GM12872 (cell line): Measurements from ENCODE around the gene MAP4.

Experiments
- TF ChIP-seq, protein P1 (sequence below): IDR thresholded peaks from 3 replicates; pipeline ENCODE4 v1.5.1; 2011; ENCODE audit warnings: low read depth, mild to moderate bottlenecking, low read length, moderate library complexity; ENCODE audit not compliant: insufficient read depth

MAP4 gene

DNA sequence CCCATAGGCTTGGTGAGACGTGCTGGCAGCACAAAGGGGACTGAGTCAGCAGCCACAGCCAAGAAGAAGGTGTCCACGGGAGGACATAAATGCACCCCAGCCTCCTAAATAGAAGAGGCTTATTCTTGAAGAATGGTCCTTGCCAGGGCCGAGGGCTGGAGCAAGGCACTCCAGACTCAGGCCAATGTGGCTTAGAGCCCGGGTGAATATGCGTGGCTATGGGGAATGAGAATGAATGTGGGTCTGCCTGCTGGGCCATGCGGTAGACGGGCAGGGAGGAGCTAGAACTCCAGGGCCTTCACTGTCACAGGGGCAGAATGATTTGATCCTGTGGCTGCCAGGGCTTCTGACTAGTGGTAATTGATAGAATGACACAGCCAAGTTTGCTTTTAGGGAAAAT lies 179.2 kb downstream of the MAP4 start:
- TF ChIP-seq, protein P1, sequence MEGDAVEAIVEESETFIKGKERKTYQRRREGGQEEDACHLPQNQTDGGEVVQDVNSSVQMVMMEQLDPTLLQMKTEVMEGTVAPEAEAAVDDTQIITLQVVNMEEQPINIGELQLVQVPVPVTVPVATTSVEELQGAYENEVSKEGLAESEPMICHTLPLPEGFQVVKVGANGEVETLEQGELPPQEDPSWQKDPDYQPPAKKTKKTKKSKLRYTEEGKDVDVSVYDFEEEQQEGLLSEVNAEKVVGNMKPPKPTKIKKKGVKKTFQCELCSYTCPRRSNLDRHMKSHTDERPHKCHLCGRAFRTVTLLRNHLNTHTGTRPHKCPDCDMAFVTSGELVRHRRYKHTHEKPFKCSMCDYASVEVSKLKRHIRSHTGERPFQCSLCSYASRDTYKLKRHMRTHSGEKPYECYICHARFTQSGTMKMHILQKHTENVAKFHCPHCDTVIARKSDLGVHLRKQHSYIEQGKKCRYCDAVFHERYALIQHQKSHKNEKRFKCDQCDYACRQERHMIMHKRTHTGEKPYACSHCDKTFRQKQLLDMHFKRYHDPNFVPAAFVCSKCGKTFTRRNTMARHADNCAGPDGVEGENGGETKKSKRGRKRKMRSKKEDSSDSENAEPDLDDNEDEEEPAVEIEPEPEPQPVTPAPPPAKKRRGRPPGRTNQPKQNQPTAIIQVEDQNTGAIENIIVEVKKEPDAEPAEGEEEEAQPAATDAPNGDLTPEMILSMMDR = no peak

DNA sequence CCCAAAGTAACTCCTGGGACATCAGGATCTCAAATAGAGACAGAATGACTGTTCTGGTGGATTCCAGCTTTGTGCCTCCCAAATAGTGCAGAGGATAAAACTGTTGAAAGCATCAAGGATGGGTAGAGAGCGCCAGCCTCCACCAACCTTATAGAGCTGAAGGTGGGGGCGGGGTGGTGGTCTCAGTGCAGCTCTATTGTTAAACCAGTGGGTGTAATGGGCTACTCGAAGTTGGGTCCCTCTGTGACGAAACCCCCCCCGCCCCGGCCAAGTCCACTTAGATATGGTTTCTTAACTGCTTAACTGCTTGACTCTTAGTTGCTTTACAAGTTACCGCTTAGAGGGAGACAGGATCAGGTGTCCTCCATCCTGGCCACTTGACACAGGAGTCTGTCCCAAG lies 190.6 kb downstream of the MAP4 start:
- TF ChIP-seq, protein P1 = no peak

DNA sequence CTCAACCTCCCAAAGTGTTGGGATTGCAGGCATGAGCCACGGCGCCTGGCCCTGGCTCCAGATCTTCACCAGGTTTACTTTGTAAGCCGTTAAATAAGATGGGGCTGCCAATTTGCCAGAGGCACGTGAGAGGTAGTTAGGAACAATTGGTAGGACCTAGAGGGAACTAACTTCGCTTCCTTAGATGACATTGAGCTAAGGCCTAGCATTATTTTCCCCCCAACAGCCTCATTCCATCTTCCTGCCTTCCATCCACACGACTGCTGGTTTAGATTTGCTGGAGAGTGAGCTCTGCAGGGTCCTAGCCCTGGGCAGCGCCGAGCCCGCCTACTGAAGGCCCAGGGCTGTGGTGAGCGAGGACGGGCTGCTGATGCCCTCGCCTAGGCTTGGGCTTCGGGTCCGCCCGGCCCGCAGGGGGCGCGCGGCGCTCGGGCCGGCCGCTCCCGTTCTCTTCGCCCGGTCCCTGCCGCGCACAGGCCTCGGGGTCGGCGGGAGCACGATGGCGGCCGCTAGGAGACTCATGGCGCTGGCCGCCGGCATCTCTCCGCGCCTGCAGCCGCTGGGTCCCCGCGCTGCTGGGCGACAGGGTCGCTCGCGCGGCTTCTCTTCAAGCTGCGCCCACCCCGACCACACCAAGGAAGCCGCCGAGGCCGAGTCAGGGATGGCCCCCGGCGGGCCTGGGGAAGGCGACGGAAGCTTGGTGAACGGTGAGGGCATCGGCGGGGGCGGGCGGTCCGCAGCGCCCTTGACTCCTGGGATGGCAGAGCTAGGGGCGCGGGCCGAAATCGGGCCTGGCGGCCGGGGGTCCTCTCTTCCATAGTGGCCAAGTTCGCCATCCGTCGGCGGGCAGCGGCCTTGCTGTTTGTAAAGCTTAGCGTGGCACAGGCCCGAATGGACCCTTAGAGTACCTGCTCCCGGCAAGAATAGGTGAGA lies 191.4 kb downstream of the MAP4 start:
- TF ChIP-seq, protein P1 = peak; percentile 77

DNA sequence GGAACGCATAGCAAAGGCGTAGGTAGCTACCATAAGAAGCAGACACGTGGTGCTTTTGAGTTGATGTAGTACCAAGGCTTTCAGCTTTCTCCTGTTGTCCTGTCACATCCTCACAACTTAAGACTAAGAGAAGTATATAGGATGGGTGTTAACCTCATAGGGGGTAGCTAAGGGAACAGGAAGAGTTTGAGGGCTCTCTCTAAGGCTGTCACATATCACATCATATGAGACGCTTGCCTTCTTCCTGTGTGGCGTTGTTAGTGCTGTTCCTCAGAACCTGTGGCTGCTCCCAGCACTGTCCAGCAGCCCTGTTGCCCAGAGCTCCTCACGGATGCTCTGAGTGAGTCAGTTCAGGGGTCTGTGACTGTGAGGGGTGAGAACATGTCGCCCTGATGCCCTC lies 198.6 kb downstream of the MAP4 start:
- TF ChIP-seq, protein P1 = no peak

DNA sequence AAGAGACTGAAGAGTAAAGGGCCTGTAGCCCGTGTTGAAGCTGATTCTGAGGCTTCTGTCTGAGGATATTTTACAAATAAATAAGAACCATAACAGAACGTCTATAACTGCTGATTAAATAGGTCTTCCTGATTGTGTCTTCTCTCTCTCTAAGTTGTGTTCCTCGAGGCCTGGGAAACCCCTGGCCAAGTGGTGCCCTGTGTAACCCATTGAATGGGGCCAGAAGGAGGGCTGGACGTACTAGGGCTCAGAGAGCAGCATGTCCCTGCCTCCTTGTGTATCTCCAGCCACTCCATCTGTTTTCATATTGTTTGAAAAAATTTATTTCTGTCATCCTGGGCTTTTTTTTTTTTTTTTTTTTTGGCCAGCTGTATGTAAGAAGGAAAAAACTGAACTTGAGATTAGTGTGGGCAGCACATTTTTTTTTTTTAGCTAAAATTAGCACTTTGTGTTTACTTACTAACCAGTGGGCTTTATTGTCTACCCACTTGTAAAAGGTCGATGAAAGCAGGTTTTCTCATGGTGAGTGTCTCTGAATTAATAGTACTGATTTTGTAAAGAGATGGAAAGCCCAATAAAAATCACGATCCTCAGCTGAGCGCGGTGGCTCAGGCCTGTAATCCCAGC lies 202.6 kb downstream of the MAP4 start:
- TF ChIP-seq, protein P1 = no peak

DNA sequence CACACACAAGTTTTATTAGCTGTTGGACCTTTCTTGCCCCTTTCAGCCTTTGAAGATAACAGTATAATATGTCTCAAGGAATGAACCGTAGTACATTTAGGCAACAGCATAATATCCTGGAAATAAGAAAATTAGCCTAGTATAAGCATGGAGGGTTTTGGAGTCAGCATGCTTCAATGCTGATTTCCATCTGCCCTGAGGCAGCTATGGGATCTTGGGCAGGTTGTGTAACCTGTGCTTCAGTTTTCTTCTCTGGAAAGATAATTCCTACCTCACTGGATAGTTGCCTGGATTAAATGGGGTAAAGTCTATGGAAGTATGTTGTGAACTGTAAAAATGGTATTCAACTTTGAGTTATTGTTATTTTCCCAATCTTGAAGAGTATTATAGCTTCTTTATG lies 211.6 kb downstream of the MAP4 start:
- TF ChIP-seq, protein P1 = no peak

DNA sequence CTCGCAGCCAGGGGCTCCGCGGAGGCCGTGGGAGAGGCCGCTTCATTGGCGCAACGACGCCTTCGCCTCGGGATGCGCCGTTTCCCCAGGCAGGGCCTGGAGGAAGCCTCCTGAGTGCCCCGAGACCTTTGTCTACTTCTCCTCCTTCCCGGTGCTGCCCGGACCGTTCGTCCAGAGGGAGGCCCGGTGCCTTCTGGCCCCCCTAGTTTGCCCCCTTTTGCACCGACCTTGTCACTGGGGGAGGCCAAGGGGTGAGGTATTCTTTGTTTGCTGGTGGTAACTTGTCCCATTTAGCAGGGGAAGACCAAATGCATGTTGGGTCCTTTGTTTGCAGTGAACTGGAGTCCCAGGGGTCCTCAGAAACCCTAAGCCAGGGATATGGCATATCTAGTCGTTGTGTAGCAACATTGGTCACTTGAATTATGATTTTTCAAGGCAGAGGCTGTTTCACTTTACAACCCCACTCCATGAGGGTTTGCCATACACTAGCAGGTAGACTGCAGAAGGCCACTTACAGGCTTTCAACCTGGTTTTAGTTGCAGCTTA lies 212.7 kb downstream of the MAP4 start:
- TF ChIP-seq, protein P1 = no peak
